Bone marrow (tissue), 2 donors: ENCODE measurements around the gene HDAC7.
A peak's percentile ranks its signal among the peaks of the same experiment; 100 is the strongest.

Experiments used
- DNase-seq, 2 donors: peaks; one replicate each; lab custom pipeline; 2025; lab: John Stamatoyannopoulos, UW

The HDAC7 gene

DNA sequence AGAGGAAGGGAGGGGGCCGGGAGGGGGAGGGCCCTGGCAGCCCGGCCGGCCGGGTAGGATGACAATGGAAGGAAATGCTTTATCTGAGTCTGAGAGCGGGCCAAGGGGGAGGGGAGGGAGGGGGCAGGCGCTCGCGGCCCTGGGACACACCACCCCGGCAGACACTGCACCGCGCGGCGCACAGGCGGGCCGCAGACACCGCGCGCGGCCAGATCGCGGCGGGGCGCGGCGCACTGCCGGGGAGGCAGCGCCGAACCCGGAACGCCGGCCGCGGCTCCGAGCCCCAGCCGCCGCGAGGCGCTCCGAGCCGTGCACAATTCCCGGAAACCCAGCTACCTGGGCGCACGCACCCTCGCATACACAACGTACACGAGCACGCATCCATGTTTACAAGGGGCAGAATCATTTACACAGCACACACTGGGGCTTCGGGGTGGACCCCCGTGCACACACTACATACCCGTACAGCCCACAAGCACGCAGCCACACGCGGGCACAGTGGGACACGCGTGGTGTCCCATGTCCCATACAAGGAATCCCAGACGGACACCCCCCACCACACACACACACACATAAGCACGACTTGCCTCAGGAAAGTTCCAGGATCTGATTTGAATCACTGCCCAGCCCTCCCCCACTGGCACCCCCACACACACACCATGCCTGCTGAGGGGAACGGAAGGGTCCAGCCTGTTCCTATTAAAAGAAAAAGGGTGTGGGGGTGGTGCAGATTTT lies at the start of gene HDAC7:
TSS of gene HDAC7 (minus strand) at position 8 of the 735 bp plus-strand sequence. CDS start 118 bp downstream, outside the sequence.
- peak; percentile 47 to 60 for DNase-seq

GRCh38 chr12:47868552-47869031 lies 48.9 kb upstream of the HDAC7 start:
- no peak for DNase-seq

DNA sequence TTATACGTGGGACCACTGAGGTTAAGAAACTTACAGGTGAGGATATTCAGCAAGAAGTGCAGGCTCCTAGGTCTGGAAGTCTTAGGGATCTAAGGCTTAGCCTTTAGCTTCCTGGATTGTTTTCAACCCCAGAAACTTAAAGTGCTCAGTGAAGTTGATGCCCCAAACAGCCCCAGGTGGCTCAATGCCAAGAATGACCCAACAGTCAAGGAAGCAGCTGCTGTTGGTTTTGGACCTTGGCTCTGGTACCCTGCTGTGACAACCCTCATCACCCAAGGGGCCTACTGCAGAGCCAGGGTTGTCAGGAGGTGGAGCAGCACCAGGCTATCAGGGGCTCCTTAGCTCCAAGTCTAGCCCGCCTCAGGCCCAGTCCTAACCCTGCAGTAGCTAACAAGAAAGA lies 48.3 kb upstream of the HDAC7 start:
- DNase-seq: no peak

DNA sequence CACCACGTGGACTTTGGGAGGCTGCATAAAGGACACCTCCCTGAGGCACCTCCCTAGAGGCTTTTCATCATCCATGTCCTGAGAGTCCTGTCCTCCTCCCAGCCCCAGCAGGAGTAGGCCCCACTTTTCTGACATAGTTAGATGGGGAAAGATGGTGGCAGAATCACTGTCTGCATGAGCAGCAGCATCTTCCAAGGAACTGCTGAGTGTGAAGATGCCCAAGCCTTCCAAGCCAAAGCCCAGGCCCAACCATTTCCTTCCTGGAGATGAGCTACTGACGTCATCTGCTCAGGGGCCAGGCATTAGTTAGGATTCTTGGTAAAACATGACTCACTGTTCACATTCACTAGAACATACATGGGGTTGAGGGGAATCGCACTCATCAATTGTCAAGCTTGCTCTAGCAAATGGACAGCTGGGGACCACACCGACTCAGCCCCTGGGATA lies 47.8 kb upstream of the HDAC7 start:
- peak; percentile 43 to 74 for DNase-seq

GRCh38 chr12:47864646-47865235 lies 45.0 kb upstream of the HDAC7 start:
- DNase-seq: no peak

GRCh38 chr12:47863985-47864384 lies 44.3 kb upstream of the HDAC7 start:
- no peak for DNase-seq

GRCh38 chr12:47863467-47863866 lies 43.8 kb upstream of the HDAC7 start:
- no peak for DNase-seq

GRCh38 chr12:47862881-47863280 lies 43.2 kb upstream of the HDAC7 start:
- DNase-seq: no peak

DNA sequence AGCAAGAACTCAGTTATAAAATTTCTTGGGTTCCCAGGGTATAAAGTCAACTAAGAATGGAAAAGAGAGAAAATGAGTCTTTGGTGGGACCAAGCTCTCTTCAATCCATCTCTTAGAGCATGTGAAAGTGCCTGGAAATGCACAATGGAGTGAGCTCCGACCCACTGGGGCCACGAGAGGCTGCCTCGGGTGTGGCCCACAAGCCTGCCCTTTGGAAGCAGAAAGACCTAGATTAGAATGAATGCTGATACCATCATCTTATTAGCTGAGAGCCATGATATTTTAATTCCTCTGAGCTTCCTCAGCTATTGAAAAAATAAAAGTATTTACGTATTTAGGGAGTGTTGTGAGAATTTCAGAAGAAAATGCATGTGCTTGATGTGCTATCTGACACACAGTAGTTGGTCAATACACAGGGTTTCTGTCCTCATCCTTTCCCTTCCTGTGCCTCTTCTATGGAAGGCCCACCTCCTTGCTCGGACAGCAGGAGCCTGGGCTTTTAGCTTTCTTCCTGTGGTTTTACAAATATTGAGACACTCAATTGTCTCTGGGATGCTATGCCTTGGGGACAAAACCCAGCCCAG lies 42.6 kb upstream of the HDAC7 start:
- no peak for DNase-seq

GRCh38 chr12:47860873-47861272 lies 41.2 kb upstream of the HDAC7 start:
- DNase-seq: no peak

GRCh38 chr12:47860279-47860841 lies 40.7 kb upstream of the HDAC7 start:
- DNase-seq: no peak

DNA sequence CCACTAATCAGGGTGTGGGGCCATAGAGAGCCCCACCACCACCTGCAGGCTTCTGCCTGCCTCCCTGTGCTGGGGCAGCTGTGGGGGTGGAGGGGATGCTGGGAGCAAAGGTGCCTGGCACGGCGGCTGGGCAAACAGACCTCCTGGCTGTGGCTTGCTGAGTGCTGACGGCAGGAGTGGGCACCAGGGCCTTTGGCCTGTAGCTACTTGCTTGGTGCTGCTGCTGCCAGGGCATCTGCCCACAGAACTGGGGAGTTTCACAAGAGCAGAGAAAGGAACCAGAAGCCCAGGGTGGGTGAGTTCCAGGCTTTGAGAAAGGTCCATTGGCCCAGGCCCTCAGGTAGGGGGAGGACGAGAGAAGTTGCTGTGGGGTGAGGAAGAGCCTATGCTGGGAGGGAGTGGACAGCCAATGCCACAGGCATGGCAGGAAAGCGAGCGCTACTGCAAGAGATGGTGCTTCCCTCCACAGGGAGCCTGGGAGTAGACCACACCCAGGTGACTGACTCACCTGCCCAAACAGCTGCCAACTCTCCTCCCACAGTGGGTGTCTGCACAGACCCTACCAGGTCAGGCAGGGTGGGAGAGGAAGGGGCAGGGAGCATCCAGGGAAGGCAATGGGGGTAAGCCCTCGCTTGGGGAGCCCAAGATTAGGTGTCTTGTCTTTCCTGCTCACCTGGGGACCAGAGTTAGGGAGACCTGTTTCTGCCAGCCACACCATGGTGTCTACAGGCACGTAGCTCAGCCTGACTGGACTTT lies 39.0 kb upstream of the HDAC7 start:
- DNase-seq: no peak

GRCh38 chr12:47856721-47857575 lies 37.2 kb upstream of the HDAC7 start:
- no peak for DNase-seq

DNA sequence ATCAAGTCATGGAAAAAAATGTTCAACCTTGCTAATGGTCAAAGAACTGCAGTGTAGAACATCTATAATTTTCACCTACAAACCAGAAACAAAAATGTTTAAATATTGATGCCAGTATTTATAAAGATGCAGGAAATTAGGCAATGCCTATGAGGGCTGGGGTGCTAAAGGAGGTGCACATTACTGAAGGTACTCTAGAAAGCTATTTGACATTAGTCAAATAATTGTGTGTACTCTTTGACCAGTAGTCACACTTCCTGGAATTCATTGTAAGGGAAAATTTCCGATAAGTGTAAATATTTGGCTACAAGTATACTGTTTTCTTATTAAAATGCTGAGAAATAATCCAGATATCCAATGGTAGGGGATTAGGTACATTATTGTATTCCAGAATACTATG lies 36.4 kb upstream of the HDAC7 start:
- DNase-seq: no peak

- DNase-seq: no peak
Measured at GRCh38 chr12:47855502-47855901, 35.8 kb upstream of the HDAC7 start.

DNA sequence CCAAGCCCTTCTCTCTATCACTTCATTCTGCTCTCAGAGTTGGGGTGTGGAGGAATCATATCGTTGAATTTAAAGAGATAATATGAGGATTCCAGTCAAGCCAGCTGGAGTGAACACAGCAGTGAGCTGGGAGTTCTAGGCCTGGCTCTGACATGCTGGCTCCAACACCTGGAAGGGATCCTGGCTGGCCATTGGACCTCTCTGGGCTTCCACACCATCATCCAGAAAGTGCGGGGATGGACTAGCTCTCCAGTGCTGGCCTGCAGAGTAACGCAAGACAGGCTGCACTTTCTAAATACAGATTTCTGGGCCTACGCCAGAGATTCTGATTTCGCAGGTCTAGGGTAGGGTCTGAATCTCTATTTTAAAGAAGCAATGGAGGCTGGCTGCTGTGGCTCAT lies 34.8 kb upstream of the HDAC7 start:
- no peak for DNase-seq

DNA sequence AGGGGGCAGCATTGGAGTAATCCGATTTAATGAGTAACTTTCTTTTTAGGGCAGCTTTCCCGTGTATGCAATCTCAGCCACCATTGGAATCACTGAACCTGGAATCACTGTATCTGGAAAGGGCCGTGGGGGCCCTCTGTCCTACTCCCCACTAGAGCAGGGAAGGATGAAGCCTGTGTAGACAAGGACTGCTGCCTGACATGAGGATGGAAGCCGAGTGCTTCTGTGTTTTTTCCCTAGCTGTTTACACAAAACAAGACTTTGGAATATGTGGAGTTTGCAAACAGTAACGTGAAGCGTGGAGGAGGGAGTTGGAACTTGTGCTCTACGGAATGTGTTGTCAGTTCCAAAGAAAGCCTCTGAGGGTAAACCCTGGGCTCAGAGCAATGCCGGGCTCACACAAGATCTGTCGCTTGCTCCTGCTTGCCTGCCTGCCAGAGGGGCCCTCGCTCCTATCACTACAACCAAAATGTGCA lies 32.4 kb upstream of the HDAC7 start:
- no peak for DNase-seq

- no peak for DNase-seq
Measured at GRCh38 chr12:47851303-47851952, 31.7 kb upstream of the HDAC7 start.

GRCh38 chr12:47850153-47851084 lies 30.7 kb upstream of the HDAC7 start:
- no peak for DNase-seq
